Measurements from ENCODE around the gene DNAH5. TPM values are rescaled to one million over a fixed set of nuclear protein-coding genes. Genes with fewer than 3 reads are reported as not detected.

The DNAH5 gene
- total RNA-seq, 1 experiment from 2014 or later = 0.14 TPM

- H3K36me3 ChIP-seq (ENCODE audit: control insufficient read depth, insufficient read depth, low read length) = no peaks in the 10 kb centered on the region
- H3K9me3 ChIP-seq = no peaks in the 10 kb centered on the region
- Mint-ChIP-seq H3K9me3 (ENCODE audit: unreplicated experiment) (no peaks in the 10 kb centered on the region), H3K36me3 (ENCODE audit: insufficient read depth, unreplicated experiment) (no peaks in the 10 kb centered on the region), H3K27me3 (ENCODE audit: insufficient read depth, unreplicated experiment) (peaks cover 18% of the 10 kb centered on the region), H3K27ac (ENCODE audit: unreplicated experiment) (no peak overlapping the region), H3K4me3 (ENCODE audit: unreplicated experiment) (no peak overlapping the region), H3K4me1 (ENCODE audit: low read depth, unreplicated experiment) (no peaks in the 10 kb centered on the region)
- BruUV-seq (replicated peaks) = no TSS peak
- no peak for DNase-seq
- ChIA-PET CTCF (no interaction called here), POLR2A (no interaction called here)
- H3K4me1 ChIP-seq = no peaks in the 10 kb centered on the region
- intact Hi-C loops (cut with micrococcal nuclease; ENCODE audit: unreplicated experiment) = no loop called here
- H3K4me3 ChIP-seq (ENCODE audit: low read depth, low read length) = no peak overlapping the region
- no peak for TF ChIP-seq CTCF (IDR thresholded peaks at IDR 0.05; ENCODE audit: insufficient read depth in 1 of 2, low read depth in 1 of 2, low read length in 1 of 2, severe bottlenecking in 1 of 2, unreplicated experiment in 1 of 2)
- no peaks in the 10 kb centered on the region for H3K27me3 ChIP-seq (replicated peaks; ENCODE audit: control insufficient read depth, insufficient read depth, low read length)
These were observed 783 bp upstream of the DNAH5 start for GRCh38 chr5:13945271-13945670.

- Histone ChIP-seq H3K36me3 (ENCODE audit: control insufficient read depth, insufficient read depth, low read length) (no peaks in the 10 kb centered on the region), H3K9me3 (no peaks in the 10 kb centered on the region), H3K27me3 (replicated peaks; ENCODE audit: control insufficient read depth, insufficient read depth, low read length) (no peaks in the 10 kb centered on the region), H3K4me3 (ENCODE audit: low read depth, low read length) (no peak overlapping the region), H3K4me1 (no peaks in the 10 kb centered on the region)
- H3K27ac Mint-ChIP-seq (ENCODE audit: unreplicated experiment) = no peak overlapping the region
- CTCF ChIA-PET = no interaction called here
- no peak for DNase-seq
- no peak overlapping the region for H3K4me3 Mint-ChIP-seq (ENCODE audit: unreplicated experiment)
- intact Hi-C loops (cut with micrococcal nuclease; ENCODE audit: unreplicated experiment) = no loop called here
- no peaks in the 10 kb centered on the region for H3K9me3 Mint-ChIP-seq (ENCODE audit: unreplicated experiment)
- no peaks in the 10 kb centered on the region for H3K36me3 Mint-ChIP-seq (ENCODE audit: insufficient read depth, unreplicated experiment)
- BruUV-seq (replicated peaks) = no TSS peak
- TF ChIP-seq CTCF (IDR thresholded peaks at IDR 0.05; ENCODE audit: insufficient read depth in 1 of 2, low read depth in 1 of 2, low read length in 1 of 2, severe bottlenecking in 1 of 2, unreplicated experiment in 1 of 2) = no peak
- POLR2A ChIA-PET = no interaction called here
- peaks cover 21% of the 10 kb centered on the region for H3K27me3 Mint-ChIP-seq (ENCODE audit: insufficient read depth, unreplicated experiment)
- H3K4me1 Mint-ChIP-seq (ENCODE audit: low read depth, unreplicated experiment) = peaks cover 9% of the 10 kb centered on the region
These were observed 812 bp downstream of the DNAH5 start for GRCh38 chr5:13943676-13944075.

- Mint-ChIP-seq H3K4me1 (ENCODE audit: low read depth, unreplicated experiment) (peaks cover 9% of the 10 kb centered on the region), H3K9me3 (ENCODE audit: unreplicated experiment) (no peaks in the 10 kb centered on the region)
- intact Hi-C loops (cut with micrococcal nuclease; ENCODE audit: unreplicated experiment) = no loop called here
These were observed 3.0 kb downstream of the DNAH5 start for GRCh38 chr5:13941468-13941867.

More at GRCh38 chr5:13941468-13941867, 3.0 kb downstream of the DNAH5 start:
- H3K27me3 Mint-ChIP-seq (ENCODE audit: insufficient read depth, unreplicated experiment) = peaks cover 10% of the 10 kb centered on the region
- H3K27me3 ChIP-seq (replicated peaks; ENCODE audit: control insufficient read depth, insufficient read depth, low read length) = no peaks in the 10 kb centered on the region
- POLR2A ChIA-PET = no interaction called here
- CTCF ChIA-PET = no interaction called here
- no peak for TF ChIP-seq CTCF (IDR thresholded peaks at IDR 0.05; ENCODE audit: insufficient read depth in 1 of 2, low read depth in 1 of 2, low read length in 1 of 2, severe bottlenecking in 1 of 2, unreplicated experiment in 1 of 2)
- H3K27ac Mint-ChIP-seq (ENCODE audit: unreplicated experiment) = no peak overlapping the region
- no peaks in the 10 kb centered on the region for H3K9me3 ChIP-seq
- no peak overlapping the region for H3K4me3 Mint-ChIP-seq (ENCODE audit: unreplicated experiment)
- H3K4me3 ChIP-seq (ENCODE audit: low read depth, low read length) = no peak overlapping the region
- no peaks in the 10 kb centered on the region for H3K36me3 Mint-ChIP-seq (ENCODE audit: insufficient read depth, unreplicated experiment)
- no peaks in the 10 kb centered on the region for H3K36me3 ChIP-seq (ENCODE audit: control insufficient read depth, insufficient read depth, low read length)
- no peak for DNase-seq
- BruUV-seq (replicated peaks) = no TSS peak
- H3K4me1 ChIP-seq = no peaks in the 10 kb centered on the region
